ENCODE results near the gene PLA2G5.

DNA sequence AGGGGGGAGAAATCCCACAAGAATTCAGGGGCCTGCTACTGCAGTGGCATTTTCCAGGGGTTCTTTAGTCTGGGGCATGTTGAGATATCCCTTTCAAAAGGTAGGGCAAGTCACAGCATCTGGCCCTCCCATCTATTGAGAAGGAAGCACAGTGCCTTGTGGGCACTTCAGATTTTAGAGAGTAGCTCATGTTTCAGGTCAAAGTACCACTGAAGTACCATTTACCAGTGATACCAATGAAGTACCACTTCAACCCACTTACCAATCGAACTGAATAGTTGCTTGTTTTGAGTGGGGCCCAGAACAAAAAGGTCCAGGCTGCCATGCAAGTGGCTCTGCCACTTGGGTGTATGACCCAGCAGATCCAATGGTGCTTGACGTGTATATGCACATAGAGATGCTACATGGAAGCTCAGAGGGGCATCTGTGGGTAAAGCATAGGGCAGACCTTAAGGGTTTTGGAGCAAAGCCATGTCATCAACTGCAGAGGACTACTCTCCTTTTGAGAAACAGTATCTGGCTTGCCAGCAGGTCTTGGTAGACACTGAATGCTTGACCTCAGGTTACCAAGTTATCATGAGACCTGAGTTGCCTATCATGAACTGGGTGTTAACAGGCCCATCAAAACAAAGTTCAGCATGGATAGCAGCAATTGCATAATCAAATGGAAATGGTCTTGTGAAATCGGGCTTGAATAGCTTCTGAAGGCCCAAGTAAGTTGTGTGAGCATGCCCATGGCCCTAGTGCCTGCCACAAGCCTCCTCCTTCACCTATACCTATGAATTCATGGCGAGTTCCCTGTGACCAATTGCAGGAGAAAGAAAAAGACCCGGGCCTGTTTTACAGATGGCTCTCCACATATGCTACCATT, 25.8 kb downstream of the PLA2G5 start:
- TF ChIP-seq, protein P1, sequence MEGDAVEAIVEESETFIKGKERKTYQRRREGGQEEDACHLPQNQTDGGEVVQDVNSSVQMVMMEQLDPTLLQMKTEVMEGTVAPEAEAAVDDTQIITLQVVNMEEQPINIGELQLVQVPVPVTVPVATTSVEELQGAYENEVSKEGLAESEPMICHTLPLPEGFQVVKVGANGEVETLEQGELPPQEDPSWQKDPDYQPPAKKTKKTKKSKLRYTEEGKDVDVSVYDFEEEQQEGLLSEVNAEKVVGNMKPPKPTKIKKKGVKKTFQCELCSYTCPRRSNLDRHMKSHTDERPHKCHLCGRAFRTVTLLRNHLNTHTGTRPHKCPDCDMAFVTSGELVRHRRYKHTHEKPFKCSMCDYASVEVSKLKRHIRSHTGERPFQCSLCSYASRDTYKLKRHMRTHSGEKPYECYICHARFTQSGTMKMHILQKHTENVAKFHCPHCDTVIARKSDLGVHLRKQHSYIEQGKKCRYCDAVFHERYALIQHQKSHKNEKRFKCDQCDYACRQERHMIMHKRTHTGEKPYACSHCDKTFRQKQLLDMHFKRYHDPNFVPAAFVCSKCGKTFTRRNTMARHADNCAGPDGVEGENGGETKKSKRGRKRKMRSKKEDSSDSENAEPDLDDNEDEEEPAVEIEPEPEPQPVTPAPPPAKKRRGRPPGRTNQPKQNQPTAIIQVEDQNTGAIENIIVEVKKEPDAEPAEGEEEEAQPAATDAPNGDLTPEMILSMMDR (IDR thresholded peaks at IDR 0.05), result no peak
- no peak for TF ChIP-seq POLR2A (IDR thresholded peaks at IDR 0.05)

Measured in thyroid gland (tissue), 4 donors.